Measurements from ENCODE around the gene PAQR5. TPM values are rescaled to one million over a fixed set of nuclear protein-coding genes. Genes with fewer than 3 reads are reported as not detected.

Gene PAQR5
- total and polyA plus RNA-seq, 9 of the 15 experiments (the other 6 are each of a cell fraction or from before 2014, with no cell fraction given): 0.04 to 0.08 TPM; not detected in 7

DNA sequence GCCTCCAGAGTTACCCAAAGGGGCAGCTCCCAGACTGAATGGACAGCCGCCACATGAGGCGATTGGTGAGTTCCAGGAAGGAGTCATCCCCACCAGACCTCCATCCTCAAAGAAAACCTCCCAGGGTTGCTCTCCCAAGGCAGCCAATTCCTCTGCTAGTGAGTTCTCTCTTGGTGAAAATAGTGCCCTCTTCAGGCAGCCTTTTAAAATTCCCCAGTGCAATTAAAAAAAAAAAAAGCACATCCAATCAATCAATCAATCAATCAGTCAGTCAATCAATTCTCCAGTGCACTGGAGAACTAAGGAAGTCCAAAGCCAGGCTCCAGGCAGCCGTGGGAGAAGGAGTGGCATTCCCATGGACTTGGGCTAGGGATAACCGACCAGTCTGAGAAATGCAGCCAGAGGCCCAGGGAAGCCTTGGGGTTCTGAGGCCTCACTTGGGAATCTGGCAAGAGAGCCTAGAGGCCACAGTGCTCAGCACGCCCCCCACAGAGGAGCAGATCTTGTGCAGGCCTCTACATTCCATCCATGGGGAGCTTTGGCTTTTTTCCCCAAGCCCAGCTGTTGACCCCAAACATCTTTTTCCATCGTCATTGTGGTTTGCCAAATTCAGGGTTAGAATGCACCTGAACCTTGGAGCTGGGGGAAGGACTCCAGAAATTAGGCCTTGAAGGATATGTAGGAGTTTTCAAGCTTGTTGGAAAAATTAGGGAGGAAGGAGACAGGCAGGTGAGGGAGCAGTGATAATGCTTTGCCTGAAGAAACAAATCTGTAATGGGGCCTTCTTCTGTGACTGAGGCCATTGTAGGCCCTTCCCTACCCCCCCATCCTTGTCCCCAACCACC, 4.8 kb downstream of the PAQR5 start (continued):
- no peak for TF ChIP-seq MYC (IDR thresholded peaks at IDR 0.05; ENCODE audit: low read depth, low read length)
- no peak for TF ChIP-seq MYC (CRISPR knock-in tag; IDR thresholded peaks at IDR 0.05; ENCODE audit: borderline replicate concordance, low read depth)
- no peak for TF ChIP-seq CREM (IDR thresholded peaks at IDR 0.05; ENCODE audit: low read depth)
- TF ChIP-seq, protein P1, sequence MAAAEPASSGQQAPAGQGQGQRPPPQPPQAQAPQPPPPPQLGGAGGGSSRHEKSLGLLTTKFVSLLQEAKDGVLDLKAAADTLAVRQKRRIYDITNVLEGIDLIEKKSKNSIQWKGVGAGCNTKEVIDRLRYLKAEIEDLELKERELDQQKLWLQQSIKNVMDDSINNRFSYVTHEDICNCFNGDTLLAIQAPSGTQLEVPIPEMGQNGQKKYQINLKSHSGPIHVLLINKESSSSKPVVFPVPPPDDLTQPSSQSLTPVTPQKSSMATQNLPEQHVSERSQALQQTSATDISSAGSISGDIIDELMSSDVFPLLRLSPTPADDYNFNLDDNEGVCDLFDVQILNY (CRISPR knock-in tag; IDR thresholded peaks at IDR 0.05): no peak
- TF ChIP-seq, protein P2, sequence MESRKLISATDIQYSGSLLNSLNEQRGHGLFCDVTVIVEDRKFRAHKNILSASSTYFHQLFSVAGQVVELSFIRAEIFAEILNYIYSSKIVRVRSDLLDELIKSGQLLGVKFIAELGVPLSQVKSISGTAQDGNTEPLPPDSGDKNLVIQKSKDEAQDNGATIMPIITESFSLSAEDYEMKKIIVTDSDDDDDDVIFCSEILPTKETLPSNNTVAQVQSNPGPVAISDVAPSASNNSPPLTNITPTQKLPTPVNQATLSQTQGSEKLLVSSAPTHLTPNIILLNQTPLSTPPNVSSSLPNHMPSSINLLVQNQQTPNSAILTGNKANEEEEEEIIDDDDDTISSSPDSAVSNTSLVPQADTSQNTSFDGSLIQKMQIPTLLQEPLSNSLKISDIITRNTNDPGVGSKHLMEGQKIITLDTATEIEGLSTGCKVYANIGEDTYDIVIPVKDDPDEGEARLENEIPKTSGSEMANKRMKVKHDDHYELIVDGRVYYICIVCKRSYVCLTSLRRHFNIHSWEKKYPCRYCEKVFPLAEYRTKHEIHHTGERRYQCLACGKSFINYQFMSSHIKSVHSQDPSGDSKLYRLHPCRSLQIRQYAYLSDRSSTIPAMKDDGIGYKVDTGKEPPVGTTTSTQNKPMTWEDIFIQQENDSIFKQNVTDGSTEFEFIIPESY (CRISPR knock-in tag; IDR thresholded peaks at IDR 0.05): no peak
- TF ChIP-seq MEIS2 (IDR thresholded peaks at IDR 0.05; ENCODE audit: partially characterized antibody): peak; percentile 76
- peak; percentile 87 for TF ChIP-seq ZNF384 (IDR thresholded peaks at IDR 0.05; ENCODE audit: low read depth, low read length)
- TF ChIP-seq ADNP (tag; IDR thresholded peaks at IDR 0.05): no peak
- TF ChIP-seq ZNF239 (CRISPR knock-in tag; IDR thresholded peaks at IDR 0.05): no peak
- no peak for TF ChIP-seq MAFG (tag; conservative IDR thresholded peaks at IDR 0.05)
- TF ChIP-seq, protein P3, sequence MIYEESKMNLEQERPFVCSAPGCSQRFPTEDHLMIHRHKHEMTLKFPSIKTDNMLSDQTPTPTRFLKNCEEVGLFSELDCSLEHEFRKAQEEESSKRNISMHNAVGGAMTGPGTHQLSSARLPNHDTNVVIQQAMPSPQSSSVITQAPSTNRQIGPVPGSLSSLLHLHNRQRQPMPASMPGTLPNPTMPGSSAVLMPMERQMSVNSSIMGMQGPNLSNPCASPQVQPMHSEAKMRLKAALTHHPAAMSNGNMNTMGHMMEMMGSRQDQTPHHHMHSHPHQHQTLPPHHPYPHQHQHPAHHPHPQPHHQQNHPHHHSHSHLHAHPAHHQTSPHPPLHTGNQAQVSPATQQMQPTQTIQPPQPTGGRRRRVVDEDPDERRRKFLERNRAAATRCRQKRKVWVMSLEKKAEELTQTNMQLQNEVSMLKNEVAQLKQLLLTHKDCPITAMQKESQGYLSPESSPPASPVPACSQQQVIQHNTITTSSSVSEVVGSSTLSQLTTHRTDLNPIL (CRISPR knock-in tag; IDR thresholded peaks at IDR 0.05): no peak
- TF ChIP-seq ZNF12 (CRISPR knock-in tag; IDR thresholded peaks at IDR 0.05): no peak
- TF ChIP-seq, protein P4, sequence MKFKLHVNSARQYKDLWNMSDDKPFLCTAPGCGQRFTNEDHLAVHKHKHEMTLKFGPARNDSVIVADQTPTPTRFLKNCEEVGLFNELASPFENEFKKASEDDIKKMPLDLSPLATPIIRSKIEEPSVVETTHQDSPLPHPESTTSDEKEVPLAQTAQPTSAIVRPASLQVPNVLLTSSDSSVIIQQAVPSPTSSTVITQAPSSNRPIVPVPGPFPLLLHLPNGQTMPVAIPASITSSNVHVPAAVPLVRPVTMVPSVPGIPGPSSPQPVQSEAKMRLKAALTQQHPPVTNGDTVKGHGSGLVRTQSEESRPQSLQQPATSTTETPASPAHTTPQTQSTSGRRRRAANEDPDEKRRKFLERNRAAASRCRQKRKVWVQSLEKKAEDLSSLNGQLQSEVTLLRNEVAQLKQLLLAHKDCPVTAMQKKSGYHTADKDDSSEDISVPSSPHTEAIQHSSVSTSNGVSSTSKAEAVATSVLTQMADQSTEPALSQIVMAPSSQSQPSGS (CRISPR knock-in tag; IDR thresholded peaks at IDR 0.05): no peak
- no peak for TF ChIP-seq NR1H2 (CRISPR knock-in tag; IDR thresholded peaks at IDR 0.05)
- no peak for TF ChIP-seq NRF1 (conservative IDR thresholded peaks at IDR 0.05 in 1 of 2, IDR thresholded peaks at IDR 0.05 in 1 of 2)
- TF ChIP-seq BACH1 (tag; IDR thresholded peaks at IDR 0.05): no peak
- TF ChIP-seq CREBBP (IDR thresholded peaks at IDR 0.05; ENCODE audit: low read depth, low read length): no peak
